Suprapubic skin (tissue), 4 donors: ENCODE measurements around the gene FOXN3.

ENCODE experiments used
- EP300 ChIP-seq: sonication (generic); formaldehyde crosslinking; IDR thresholded peaks from one replicate; pipeline ENCODE4 v1.6.1; 2017; ENCODE audit warnings: antibody characterized with exemption
- POLR2A ChIP-seq, 2 donors: fragments of 450-650 bp; IDR thresholded peaks; one replicate each; pipeline ENCODE4 v1.6.1; 2017; ENCODE audit warnings: antibody characterized with exemption in 2 of 2, mild to moderate bottlenecking in 2 of 2, moderate library complexity in 2 of 2
- POLR2AphosphoS5 ChIP-seq, 3 donors: sonication (generic); formaldehyde crosslinking; IDR thresholded peaks; one replicate each; pipeline ENCODE4 v1.6.1; 2017; ENCODE audit warnings: antibody characterized with exemption in 3 of 3
- TF ChIP-seq, protein P1 (sequence below), 2 donors: fragments of 200-600 bp in 1 of 2; fragments of 450-650 bp in 1 of 2; sonication (generic) in 1 of 2; IDR thresholded peaks; one replicate each; pipeline ENCODE4 v1.5.1; 2016 to 2019; ENCODE audit warnings: antibody characterized with exemption in 2 of 2, mild to moderate bottlenecking in 1 of 2, moderate library complexity in 1 of 2

DNA sequence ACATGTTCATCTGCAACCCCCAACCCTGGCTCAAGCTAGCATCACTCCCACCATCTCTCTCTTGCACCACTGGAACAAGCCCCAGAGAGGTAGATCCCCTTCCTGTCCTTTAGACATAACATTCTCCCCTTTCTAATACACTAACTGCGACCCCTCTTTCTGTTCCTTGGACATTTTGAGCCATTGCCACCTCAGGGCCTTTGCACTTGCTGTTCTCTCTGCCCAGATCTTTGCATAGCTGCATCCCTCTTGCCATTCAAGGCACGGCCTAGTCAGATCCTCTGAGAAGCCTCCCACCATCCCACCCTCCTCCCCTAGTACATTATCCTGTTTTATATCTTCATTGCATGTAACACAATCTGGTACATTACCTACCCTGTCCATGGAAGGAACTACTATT lies 16.5 kb downstream of the FOXN3 start:
- no peak for TF ChIP-seq POLR2AphosphoS5 (IDR thresholded peaks at IDR 0.05)
- TF ChIP-seq, protein P1, sequence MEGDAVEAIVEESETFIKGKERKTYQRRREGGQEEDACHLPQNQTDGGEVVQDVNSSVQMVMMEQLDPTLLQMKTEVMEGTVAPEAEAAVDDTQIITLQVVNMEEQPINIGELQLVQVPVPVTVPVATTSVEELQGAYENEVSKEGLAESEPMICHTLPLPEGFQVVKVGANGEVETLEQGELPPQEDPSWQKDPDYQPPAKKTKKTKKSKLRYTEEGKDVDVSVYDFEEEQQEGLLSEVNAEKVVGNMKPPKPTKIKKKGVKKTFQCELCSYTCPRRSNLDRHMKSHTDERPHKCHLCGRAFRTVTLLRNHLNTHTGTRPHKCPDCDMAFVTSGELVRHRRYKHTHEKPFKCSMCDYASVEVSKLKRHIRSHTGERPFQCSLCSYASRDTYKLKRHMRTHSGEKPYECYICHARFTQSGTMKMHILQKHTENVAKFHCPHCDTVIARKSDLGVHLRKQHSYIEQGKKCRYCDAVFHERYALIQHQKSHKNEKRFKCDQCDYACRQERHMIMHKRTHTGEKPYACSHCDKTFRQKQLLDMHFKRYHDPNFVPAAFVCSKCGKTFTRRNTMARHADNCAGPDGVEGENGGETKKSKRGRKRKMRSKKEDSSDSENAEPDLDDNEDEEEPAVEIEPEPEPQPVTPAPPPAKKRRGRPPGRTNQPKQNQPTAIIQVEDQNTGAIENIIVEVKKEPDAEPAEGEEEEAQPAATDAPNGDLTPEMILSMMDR (IDR thresholded peaks at IDR 0.05): no peak
- no peak for TF ChIP-seq POLR2A (IDR thresholded peaks at IDR 0.05)
- no peak for TF ChIP-seq EP300
